ENCODE results near the gene KAT5. TPM values are rescaled to one million over a fixed set of nuclear protein-coding genes. Genes with fewer than 3 reads are reported as not detected.

The KAT5 gene
- total RNA-seq, 1 experiment from 2014 or later = 49.6 TPM

GRCh38 chr11:65716302-65716701 lies 4.2 kb downstream of the KAT5 start:
- Histone ChIP-seq H3K36me3 (ENCODE audit: low read depth) (peaks cover 9% of the 10 kb centered on the region; the same call in 1 of the 2 replicates), H2AFZ (no peak overlapping the region), H3K9me3 (ENCODE audit: insufficient read depth, low read depth) (no peaks in the 10 kb centered on the region), H3K4me3 (no peak overlapping the region), H3K79me2 (ENCODE audit: low read depth) (peaks cover 35% of the 10 kb centered on the region), H3K4me1 (replicated peaks; ENCODE audit: insufficient read depth) (peaks cover 17% of the 10 kb centered on the region), H4K20me1 (ENCODE audit: insufficient read depth) (peaks cover 13% of the 10 kb centered on the region), H3K9me2 (ENCODE audit: insufficient read depth) (no peaks in the 10 kb centered on the region), H3F3A (ENCODE audit: insufficient read depth, low read depth) (peaks cover 20% of the 10 kb centered on the region; the same call in 1 of the 2 replicates), H3K27ac (no peak overlapping the region), H3K27me3 (ENCODE audit: insufficient read depth, low read depth) (no peaks in the 10 kb centered on the region), H3K4me2 (no peak overlapping the region)
- no TSS peak for BruUV-seq (replicated peaks)
- CTCF ChIA-PET = no interaction called here
- intact Hi-C loops (cut with micrococcal nuclease; ENCODE audit: unreplicated experiment) = no loop called here
- POLR2A ChIA-PET (ENCODE audit: unreplicated experiment) = interaction anchor here (0.5 kb wide), 1 partner anchor 1587 kb away, joined by 5 read pairs; no protein-coding TSS in a partner anchor
- no peak for DNase-seq
- no peak for TF ChIP-seq EZH2 (IDR thresholded peaks at IDR 0.05; ENCODE audit: low read depth)
- no peak for TF ChIP-seq CTCF (conservative IDR thresholded peaks at IDR 0.05)

GRCh38 chr11:65716774-65717405 lies 4.8 kb downstream of the KAT5 start:
- DNase-seq = no peak
- ChIA-PET CTCF (no interaction called here), POLR2A (ENCODE audit: unreplicated experiment) (no interaction called here)
- Histone ChIP-seq H3K79me2 (ENCODE audit: low read depth) (peaks cover 35% of the 10 kb centered on the region), H3K9me3 (ENCODE audit: insufficient read depth, low read depth) (no peaks in the 10 kb centered on the region), H3K4me1 (replicated peaks; ENCODE audit: insufficient read depth) (peaks cover 14% of the 10 kb centered on the region), H3K4me3 (no peak overlapping the region), H3K27ac (no peak overlapping the region), H4K20me1 (ENCODE audit: insufficient read depth) (peaks cover 13% of the 10 kb centered on the region), H3F3A (ENCODE audit: insufficient read depth, low read depth) (peaks cover 24% of the 10 kb centered on the region; the same call in 1 of the 2 replicates), H3K9me2 (ENCODE audit: insufficient read depth) (no peaks in the 10 kb centered on the region), H2AFZ (no peak overlapping the region), H3K4me2 (no peak overlapping the region), H3K36me3 (ENCODE audit: low read depth) (peaks cover 9% of the 10 kb centered on the region; the same call in 1 of the 2 replicates), H3K27me3 (ENCODE audit: insufficient read depth, low read depth) (no peaks in the 10 kb centered on the region)
- intact Hi-C loops (cut with micrococcal nuclease; ENCODE audit: unreplicated experiment) = no loop called here
- TF ChIP-seq CTCF (conservative IDR thresholded peaks at IDR 0.05) (no peak), EZH2 (IDR thresholded peaks at IDR 0.05; ENCODE audit: low read depth) (no peak)
- no TSS peak for BruUV-seq (replicated peaks)

GRCh38 chr11:65717906-65718305 lies 5.9 kb downstream of the KAT5 start:
- intact Hi-C loops (cut with micrococcal nuclease; ENCODE audit: unreplicated experiment) = no loop called here
- Histone ChIP-seq H3K9me2 (ENCODE audit: insufficient read depth) (no peaks in the 10 kb centered on the region), H3F3A (ENCODE audit: insufficient read depth, low read depth) (peaks cover 29% of the 10 kb centered on the region; the same call in 1 of the 2 replicates), H3K27ac (no peak overlapping the region), H3K36me3 (ENCODE audit: low read depth) (peaks cover 9% of the 10 kb centered on the region; the same call in 1 of the 2 replicates), H4K20me1 (ENCODE audit: insufficient read depth) (peaks cover 10% of the 10 kb centered on the region), H2AFZ (no peak overlapping the region), H3K27me3 (ENCODE audit: insufficient read depth, low read depth) (no peaks in the 10 kb centered on the region), H3K4me1 (replicated peaks; ENCODE audit: insufficient read depth) (peaks cover 11% of the 10 kb centered on the region), H3K4me3 (no peak overlapping the region), H3K4me2 (no peak overlapping the region), H3K79me2 (ENCODE audit: low read depth) (peaks cover 32% of the 10 kb centered on the region), H3K9me3 (ENCODE audit: insufficient read depth, low read depth) (no peaks in the 10 kb centered on the region)
- CTCF ChIA-PET = no interaction called here
- BruUV-seq (replicated peaks) = no TSS peak
- no peak for TF ChIP-seq EZH2 (IDR thresholded peaks at IDR 0.05; ENCODE audit: low read depth)
- TF ChIP-seq CTCF (conservative IDR thresholded peaks at IDR 0.05) = no peak
- DNase-seq = no peak
- POLR2A ChIA-PET (ENCODE audit: unreplicated experiment) = no interaction called here
